GF-D8 (cell line): ENCODE data around the gene AKAP7.
"Not testable (repeated sequence)": the region's sequence is repeated elsewhere in the genome, so short reads cannot be mapped to it uniquely, and the experiment has no call there.

ENCODE experiments used
- DNase-seq: peaks from one replicate; lab custom pipeline; 2025; lab: John Stamatoyannopoulos, UW

AKAP7 gene

GRCh38 chr6:131293472-131293911, 158.2 kb downstream of the AKAP7 start:
- DNase-seq = no peak

GRCh38 chr6:131295081-131295480, 159.8 kb downstream of the AKAP7 start:
- no peak for DNase-seq

- not testable (repeated sequence) for DNase-seq
Observed at GRCh38 chr6:131300826-131301225, 165.6 kb downstream of the AKAP7 start.

GRCh38 chr6:131303338-131303930, 168.2 kb downstream of the AKAP7 start:
- no peak for DNase-seq

- no peak for DNase-seq
Observed at GRCh38 chr6:131305037-131305850, 170.0 kb downstream of the AKAP7 start.

GRCh38 chr6:131309437-131309836, 174.2 kb downstream of the AKAP7 start:
- DNase-seq = no peak

- DNase-seq = no peak
Observed at GRCh38 chr6:131314838-131315237, 179.6 kb downstream of the AKAP7 start.

GRCh38 chr6:131316654-131317053, 181.4 kb downstream of the AKAP7 start:
- no peak for DNase-seq

- DNase-seq = no peak
Observed at GRCh38 chr6:131317516-131317915, 182.2 kb downstream of the AKAP7 start.

- no peak for DNase-seq
Observed at GRCh38 chr6:131321589-131321988, 186.3 kb downstream of the AKAP7 start.

GRCh38 chr6:131322125-131322524, 186.9 kb downstream of the AKAP7 start:
- no peak for DNase-seq

GRCh38 chr6:131325669-131326068, 190.4 kb downstream of the AKAP7 start:
- DNase-seq = not testable (repeated sequence)

- not testable (repeated sequence) for DNase-seq
Observed at GRCh38 chr6:131328727-131329126, 193.5 kb downstream of the AKAP7 start.

- no peak for DNase-seq
Observed at GRCh38 chr6:131331151-131331550, 195.9 kb downstream of the AKAP7 start.

GRCh38 chr6:131331873-131332781, 196.9 kb downstream of the AKAP7 start:
- DNase-seq = no peak
